GM03348 (cell line): ENCODE results near the gene ARHGAP40.
"Not testable (repeated sequence)": the region's sequence is repeated elsewhere in the genome, so short reads cannot be mapped to it uniquely, and the experiment has no call there.

ENCODE experiments used
- DNase-seq: peaks from one replicate; pipeline ENCODE4 v3.0.0; 2012; ENCODE audit warnings: low spot score

The ARHGAP40 gene

DNA sequence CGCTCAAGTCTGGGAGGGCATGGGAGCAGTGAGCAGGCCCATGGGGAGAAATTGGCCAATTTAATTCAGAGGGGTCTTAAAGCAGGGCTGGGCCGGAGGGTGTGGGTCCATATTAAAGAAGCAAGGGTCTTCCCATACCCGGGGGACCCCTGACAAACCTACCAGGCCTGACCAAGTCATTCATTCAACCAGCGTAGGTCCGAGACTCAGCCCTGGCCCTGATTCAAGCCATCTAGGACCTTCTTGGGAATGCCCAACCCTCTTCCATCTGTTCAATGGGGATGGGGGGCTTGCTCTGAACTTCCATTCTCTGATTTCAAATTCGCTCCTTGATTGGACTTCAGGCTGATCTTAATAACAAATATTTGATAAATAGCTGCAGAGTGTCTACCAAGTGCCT lies 13.3 kb upstream of the ARHGAP40 start:
- DNase-seq, result no peak

- DNase-seq, result no peak
Observed at GRCh38 chr20:38589351-38589750, 12.3 kb upstream of the ARHGAP40 start.

DNA sequence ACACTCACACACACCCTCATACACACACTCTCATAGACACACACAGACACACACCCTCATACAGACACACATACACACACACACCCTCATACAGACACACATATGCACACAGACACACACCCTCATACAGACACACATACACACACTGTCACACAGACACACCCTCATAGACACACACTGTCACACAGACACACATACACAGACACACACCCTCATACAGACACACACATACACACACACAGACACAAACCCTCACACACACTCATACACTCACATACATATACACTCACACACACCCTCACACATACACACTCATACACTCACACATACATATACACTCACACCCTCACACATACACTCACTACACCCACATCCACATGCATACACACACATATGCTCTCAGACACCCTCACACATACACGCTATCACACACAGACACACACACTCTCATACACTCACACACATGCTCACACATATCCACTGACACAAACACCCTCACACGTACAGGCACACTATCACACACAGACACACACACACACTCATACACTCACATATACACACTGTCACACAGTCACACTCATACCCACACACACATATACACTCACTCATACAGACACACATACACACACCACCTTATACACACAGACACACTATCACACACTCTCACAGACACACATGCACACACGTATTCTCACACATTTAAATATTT lies 11.5 kb upstream of the ARHGAP40 start:
- DNase-seq, result no peak

DNA sequence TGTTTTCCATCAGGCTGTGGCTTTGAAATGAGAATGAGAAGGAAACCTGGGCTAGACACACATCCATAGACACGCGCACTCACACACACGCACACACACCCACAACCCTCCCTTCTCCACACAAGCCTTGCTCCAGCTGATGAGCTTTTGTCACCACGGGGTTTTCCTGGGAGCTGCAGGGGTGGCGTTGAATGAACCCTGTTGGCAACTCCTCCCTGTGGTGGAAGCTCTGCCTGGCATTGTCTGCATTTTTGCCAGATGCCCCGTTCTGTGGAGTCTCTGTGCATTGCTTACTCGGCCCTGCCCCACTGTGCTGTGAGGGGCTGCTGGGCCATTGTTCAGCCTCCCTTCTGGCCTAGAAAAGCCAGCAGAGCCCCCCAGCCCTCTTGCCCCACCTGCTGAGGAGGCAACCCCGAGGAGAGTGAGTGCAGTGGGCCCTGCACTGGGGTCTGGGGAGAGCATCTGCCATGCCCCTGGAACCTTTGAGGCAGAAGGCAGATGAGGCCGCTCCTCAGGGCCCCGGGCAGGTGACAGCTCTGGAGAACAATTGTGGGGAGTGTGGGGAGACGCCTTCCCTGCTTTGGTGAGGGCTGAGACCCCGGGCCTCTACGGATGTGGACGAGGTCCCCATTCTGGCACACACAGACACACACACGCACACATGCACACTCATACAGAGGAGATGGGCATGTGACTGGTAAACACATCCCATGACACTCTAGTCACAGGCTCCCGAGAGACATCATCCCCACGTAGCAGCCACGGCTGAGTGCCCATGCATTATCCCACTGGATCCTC lies 10.7 kb upstream of the ARHGAP40 start:
- no peak for DNase-seq

DNA sequence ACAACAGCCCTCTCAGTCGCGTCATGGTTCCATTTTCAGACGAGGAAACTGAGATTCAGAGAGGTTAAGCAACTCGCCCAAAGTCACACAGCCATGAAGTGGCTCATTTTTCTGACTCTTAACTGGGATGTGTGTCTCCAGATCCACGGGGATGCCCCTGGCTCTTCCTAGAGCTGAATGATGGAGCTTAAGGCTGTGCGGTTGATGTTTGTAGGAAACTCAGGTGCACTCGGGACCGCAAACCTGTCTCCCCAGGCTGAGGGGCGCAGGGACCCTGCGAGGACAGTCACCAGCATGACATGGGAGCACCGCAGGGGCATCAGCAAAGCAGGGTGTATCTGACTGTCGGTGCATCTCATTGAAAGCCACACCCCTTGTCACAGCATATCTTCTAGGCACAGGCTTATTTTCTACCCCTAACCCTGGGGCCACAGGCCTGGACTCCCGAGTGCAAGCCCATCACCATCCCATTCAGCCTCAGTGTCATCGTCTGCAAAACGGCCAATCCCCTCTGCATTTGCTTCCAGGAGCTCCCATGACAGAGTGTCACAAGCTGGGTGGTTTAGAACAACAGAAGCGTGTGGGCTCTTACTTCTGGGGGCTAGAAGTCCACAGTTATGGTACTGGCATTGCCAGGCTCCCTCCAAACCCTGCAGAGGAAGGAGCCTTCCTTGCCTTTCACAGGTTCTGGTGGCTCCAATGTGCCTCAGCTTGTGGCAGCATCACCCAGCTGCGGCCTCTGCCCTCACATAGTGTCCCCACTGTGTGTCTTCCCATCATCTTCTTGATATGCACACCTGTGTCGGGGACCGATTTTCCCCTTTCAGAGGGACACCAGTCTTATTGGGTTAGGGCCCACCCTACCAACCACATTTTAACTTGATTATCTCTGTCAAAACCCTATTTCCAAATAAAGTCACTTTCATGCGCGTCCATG lies 9.9 kb upstream of the ARHGAP40 start:
- DNase-seq, result no peak

GRCh38 chr20:38592411-38592790 lies 9.2 kb upstream of the ARHGAP40 start:
- not testable (repeated sequence) for DNase-seq

- DNase-seq, result not testable (repeated sequence)
Observed at GRCh38 chr20:38594281-38594680, 7.3 kb upstream of the ARHGAP40 start.

- DNase-seq, result not testable (repeated sequence)
Observed at GRCh38 chr20:38595886-38596285, 5.7 kb upstream of the ARHGAP40 start.

DNA sequence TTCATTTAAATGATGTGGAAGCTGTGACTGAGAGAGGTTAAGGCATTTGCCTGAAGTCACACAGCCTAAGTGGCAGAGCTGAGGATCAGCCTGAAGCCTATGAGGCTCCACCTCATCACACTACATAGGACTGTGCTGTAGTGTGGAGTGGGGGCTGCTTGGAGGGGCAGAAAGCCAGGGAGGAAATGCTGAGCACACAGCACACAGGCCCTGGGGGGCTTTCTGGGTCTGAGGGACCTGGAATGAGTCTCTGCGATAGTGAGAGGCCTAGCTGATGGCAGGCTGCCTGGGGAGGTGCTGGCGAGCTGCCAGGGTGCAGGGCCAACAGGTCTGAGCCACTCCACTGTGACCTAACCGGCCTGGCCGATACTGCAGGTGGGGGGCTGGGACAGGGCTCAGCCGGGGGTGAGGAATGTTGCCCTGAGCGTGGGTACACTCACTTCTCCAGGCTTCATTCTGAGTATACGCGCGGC lies 2.2 kb upstream of the ARHGAP40 start:
- DNase-seq, result no peak

GRCh38 chr20:38600057-38600456 lies 1.6 kb upstream of the ARHGAP40 start:
- DNase-seq, result no peak

DNA sequence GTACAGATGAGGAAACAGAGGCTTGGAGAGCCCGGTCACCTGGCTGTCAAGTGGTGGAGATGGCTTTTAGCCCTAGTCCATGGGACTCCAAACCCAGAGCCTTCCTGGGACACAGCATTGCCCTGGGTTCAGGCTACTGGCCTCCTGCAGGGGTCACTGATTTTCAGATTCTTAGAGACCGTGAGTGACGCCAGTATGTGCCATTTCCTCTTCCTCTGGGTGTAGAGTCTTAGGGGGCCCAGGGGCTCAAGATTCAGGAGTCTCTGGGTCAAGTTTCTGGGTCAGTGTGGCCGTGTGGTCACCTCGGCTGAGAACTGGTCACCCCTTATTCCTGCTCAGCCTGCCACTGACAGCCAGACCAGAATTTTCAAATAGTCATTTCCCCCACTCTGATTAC lies 574 bp downstream of the ARHGAP40 start:
- no peak for DNase-seq

GRCh38 chr20:38603286-38603685 lies 1.7 kb downstream of the ARHGAP40 start:
- no peak for DNase-seq

GRCh38 chr20:38604873-38605303 lies 3.3 kb downstream of the ARHGAP40 start:
- no peak for DNase-seq

DNA sequence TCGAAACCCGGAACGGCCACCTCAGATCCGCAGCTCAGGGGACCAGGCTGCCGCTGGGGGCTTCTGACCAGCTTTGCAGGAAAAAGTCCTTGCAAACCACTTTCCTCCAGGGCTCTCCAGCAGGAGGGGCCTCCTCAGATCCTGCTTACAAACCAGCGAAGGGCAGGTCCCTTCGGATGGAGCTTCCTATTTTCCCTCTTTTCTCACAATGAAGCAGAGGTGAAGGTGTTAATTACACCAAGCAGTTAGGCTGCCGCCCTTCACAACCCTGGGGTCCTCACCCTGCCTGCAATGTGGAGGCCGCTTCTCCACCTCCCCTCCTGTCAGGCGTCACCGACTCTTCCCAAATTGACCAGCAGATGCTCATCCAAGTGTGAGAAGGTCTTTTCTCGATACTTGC lies 5.7 kb downstream of the ARHGAP40 start:
- no peak for DNase-seq

DNA sequence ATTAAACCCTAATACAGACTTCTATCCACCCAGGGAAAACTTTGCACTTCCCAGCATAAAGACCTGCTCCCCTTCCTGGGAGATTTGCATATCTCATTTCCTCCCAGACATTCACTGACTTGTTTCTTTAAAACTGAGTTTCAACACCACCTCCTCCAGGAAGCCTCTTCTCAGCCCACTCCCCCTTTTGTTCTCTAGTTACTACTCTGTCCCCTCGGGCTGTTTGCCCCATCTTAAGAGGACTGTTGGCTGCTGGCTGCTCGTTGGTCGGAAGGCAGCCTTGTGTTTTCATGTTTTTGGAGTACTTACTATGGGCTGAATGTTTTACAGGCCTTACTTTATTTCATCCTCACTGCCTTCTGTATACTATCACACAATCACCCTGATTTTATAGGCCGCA lies 6.6 kb downstream of the ARHGAP40 start:
- no peak for DNase-seq

DNA sequence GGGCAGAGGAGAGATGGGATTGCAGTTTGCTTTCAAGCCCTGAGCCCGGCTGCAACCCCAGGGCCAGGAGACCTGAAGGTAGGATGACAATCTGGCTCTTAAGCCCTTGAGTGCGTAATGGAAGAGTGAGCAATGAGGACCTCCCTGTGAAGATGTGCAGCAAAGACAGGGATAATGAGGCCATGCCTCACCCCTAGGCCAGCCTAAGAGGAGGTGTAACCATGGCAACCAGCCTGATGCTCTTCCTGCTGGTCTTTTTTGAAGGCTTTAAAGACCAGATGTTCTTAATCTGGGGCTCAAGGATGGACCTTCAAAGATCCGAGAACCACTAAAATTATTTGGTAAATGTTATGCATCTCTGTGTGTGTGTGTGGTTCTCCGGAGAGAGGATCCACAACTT lies 8.2 kb downstream of the ARHGAP40 start:
- DNase-seq, result no peak

DNA sequence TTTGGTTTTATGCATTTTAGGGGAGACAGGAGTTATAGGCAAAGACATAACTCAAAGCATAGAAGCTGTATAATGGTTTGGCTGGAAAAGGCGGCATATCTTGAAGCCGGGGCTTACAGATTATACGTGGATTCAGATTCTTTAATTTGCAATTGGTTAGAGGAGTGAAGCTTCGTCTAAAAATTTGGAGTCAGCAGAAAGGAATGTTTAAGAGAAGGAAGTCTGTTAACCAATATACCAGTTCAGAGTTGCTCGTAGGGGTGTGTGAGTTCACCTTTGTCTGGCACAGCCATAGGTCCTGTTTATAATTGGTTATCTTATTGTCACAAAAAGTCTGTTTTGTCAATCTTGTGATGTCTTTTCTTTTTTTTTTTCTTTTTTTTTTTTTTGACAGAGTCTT lies 8.9 kb downstream of the ARHGAP40 start:
- no peak for DNase-seq

- no peak for DNase-seq
Observed at GRCh38 chr20:38612751-38613515, 11.3 kb downstream of the ARHGAP40 start.

- DNase-seq, result no peak
Observed at GRCh38 chr20:38615283-38615682, 13.7 kb downstream of the ARHGAP40 start.

- DNase-seq, result no peak
Observed at GRCh38 chr20:38616457-38616856, 14.8 kb downstream of the ARHGAP40 start.

GRCh38 chr20:38617011-38617829 lies 15.6 kb downstream of the ARHGAP40 start:
- peak; percentile 64 for DNase-seq
